ENCODE measurements around the gene NFATC2IP. TPM values are rescaled to one million over a fixed set of nuclear protein-coding genes. Genes with fewer than 3 reads are reported as not detected.

NFATC2IP gene
- total and polyA plus RNA-seq, 2 of the 4 experiments (the other 2 are of a cell fraction): 10.0 to 29.1 TPM

DNA sequence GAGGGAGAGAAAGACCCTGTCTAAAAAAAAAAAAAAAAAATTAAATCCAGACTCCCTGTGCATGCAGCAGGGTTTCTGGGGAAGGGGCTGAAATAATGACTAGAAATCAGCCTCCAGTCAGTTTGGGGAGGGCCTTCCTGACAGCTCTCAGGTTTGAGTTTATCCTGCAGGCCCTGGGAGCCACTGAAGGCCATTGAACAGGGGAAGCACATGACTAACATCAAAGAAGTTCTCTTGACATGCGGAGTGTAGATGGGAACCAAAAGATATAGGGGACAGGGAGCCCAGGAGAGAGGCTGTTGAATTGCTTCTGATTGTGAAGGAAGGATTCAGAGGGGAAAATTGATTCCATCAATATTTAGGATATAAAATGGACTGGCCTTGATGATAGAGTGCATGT lies 22.9 kb upstream of the NFATC2IP start:
- no CpG with 5 or more reads among the region's 1 CpG for WGBS, 2 experiments (ENCODE audit: extremely low coverage in 2 of 2, insufficient read length in 1 of 2)
- Histone ChIP-seq H2AFZ (replicated peaks; ENCODE audit: low read length, poor library complexity) (no peak overlapping the region), H3K56ac (ENCODE audit: extremely low read depth, insufficient read depth, low read length) (no peak overlapping the region), H2BK120ac (ENCODE audit: low read depth, low read length) (no peak overlapping the region), H3K36me3 (ENCODE audit: control insufficient read depth, insufficient read depth, low read length) (no peaks in the 10 kb centered on the region), H3K27me3 (ENCODE audit: control insufficient read depth, insufficient read depth, low read length) (peaks cover 3% of the 10 kb centered on the region; the same call in 1 of the 2 replicates), H2BK20ac (ENCODE audit: low read depth, low read length) (no peak overlapping the region), H3K4me1 (ENCODE audit: control insufficient read depth, insufficient read depth, low read length) (peaks cover 2% of the 10 kb centered on the region; the same call in 1 of the 2 replicates), H3K79me1 (ENCODE audit: low read depth in 1 of 2, low read length in 2 of 2) (peaks cover 0 to 13% of the 10 kb centered on the region in 2 experiments; a peak in 3 of 4 replicates), H3K9me1 (ENCODE audit: insufficient read depth, low read length) (peaks cover 7% of the 10 kb centered on the region), H2BK15ac (ENCODE audit: low read depth, low read length) (no peak overlapping the region), H3K9me3 (ENCODE audit: control insufficient read depth, insufficient read depth, low read length) (no peaks in the 10 kb centered on the region), H3K18ac (ENCODE audit: low read depth, low read length) (no peak overlapping the region), H4K8ac (ENCODE audit: low read depth in 2 of 2, low read length in 2 of 2) (no peak overlapping the region), H3K9ac (ENCODE audit: low read depth, low read length) (no peak overlapping the region), H3K14ac (replicated peaks; ENCODE audit: low read depth, low read length) (no peak overlapping the region), H3K23ac (ENCODE audit: low read depth, low read length) (no peak overlapping the region), H3K4me2 (ENCODE audit: low read depth, low read length) (no peak overlapping the region), H2AK5ac (ENCODE audit: low read depth, low read length) (no peak overlapping the region), H2BK5ac (ENCODE audit: low read depth, low read length, poor library complexity, severe bottlenecking) (no peak overlapping the region), H3K4me3 (ENCODE audit: insufficient read depth, low read depth, low read length) (no peak overlapping the region), H4K5ac (ENCODE audit: low read depth, low read length) (no peak overlapping the region), H3K27ac (ENCODE audit: insufficient read depth, low read length) (no peak overlapping the region), H4K20me1 (ENCODE audit: insufficient read depth, low read length) (peaks cover 9% of the 10 kb centered on the region; the same call in 1 of the 2 replicates), H4K91ac (ENCODE audit: insufficient read depth, low read depth, low read length) (no peak overlapping the region), H2AK9ac (replicated peaks; ENCODE audit: low read depth, low read length, poor library complexity) (no peak overlapping the region), H3K4ac (ENCODE audit: low read depth, low read length) (no peak overlapping the region)
- DNase-seq: no peak
- POLR2A ChIA-PET (ENCODE audit: unreplicated experiment): no interaction called here
- ATAC-seq (ENCODE audit: low read depth): no peak
- intact Hi-C loops (cut with micrococcal nuclease): loop anchor here (5.0 kb wide), 1 partner anchor 66 kb away; the partner anchor contains the start of gene SH2B1
- CTCF ChIA-PET: no interaction called here
- dilution Hi-C loops (cut with HindIII; ENCODE audit: low sequenced_read_pairs, unreplicated experiment): no loop called here
- TF ChIP-seq RFX5 (IDR thresholded peaks at IDR 0.05; ENCODE audit: low read depth, low read length) (no peak), MAZ (IDR thresholded peaks at IDR 0.05; ENCODE audit: borderline replicate concordance, low read depth, low read length) (no peak), SMC3 (IDR thresholded peaks at IDR 0.05; ENCODE audit: low read depth, low read length) (no peak), CTCF (conservative IDR thresholded peaks at IDR 0.05; ENCODE audit: low read depth, low read length) (no peak), POLR2A (IDR thresholded peaks at IDR 0.05; ENCODE audit: low read depth, low read length) (no peak), BHLHE40 (IDR thresholded peaks at IDR 0.05; ENCODE audit: low read depth, low read length) (no peak), NFE2L2 (IDR thresholded peaks at IDR 0.05; ENCODE audit: low read depth, low read length) (no peak), USF2 (IDR thresholded peaks at IDR 0.05; ENCODE audit: low read depth, low read length) (no peak), RCOR1 (IDR thresholded peaks at IDR 0.05; ENCODE audit: insufficient replicate concordance, low read length) (no peak), CHD1 (IDR thresholded peaks at IDR 0.05; ENCODE audit: low read depth, low read length) (no peak), MAFK (IDR thresholded peaks at IDR 0.05; ENCODE audit: low read depth, low read length) (no peak), FOS (IDR thresholded peaks at IDR 0.05; ENCODE audit: low read depth, low read length) (no peak), MXI1 (IDR thresholded peaks at IDR 0.05; ENCODE audit: borderline replicate concordance, low read depth, low read length) (no peak), CEBPB (IDR thresholded peaks at IDR 0.05; ENCODE audit: low read depth, low read length) (no peak), RAD21 (IDR thresholded peaks at IDR 0.05; ENCODE audit: low read length) (no peak)
- TF ChIP-seq, protein P1, sequence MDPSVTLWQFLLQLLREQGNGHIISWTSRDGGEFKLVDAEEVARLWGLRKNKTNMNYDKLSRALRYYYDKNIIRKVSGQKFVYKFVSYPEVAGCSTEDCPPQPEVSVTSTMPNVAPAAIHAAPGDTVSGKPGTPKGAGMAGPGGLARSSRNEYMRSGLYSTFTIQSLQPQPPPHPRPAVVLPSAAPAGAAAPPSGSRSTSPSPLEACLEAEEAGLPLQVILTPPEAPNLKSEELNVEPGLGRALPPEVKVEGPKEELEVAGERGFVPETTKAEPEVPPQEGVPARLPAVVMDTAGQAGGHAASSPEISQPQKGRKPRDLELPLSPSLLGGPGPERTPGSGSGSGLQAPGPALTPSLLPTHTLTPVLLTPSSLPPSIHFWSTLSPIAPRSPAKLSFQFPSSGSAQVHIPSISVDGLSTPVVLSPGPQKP (IDR thresholded peaks at IDR 0.05; ENCODE audit: borderline replicate concordance, low read depth, low read length): no peak
- no TSS peak for BruUV-seq (replicated peaks)
- in situ Hi-C loops (cut with MboI; ENCODE audit: low sequenced_read_pairs): no loop called here
